Measurements from ENCODE around the gene SARDH. TPM values are rescaled to one million over a fixed set of nuclear protein-coding genes. Genes with fewer than 3 reads are reported as not detected.

SARDH gene
- total and polyA plus RNA-seq, 2 of the 13 experiments (the other 11 are each of a cell fraction or from before 2014, with no cell fraction given) = 11.6 to 34.9 TPM

DNA sequence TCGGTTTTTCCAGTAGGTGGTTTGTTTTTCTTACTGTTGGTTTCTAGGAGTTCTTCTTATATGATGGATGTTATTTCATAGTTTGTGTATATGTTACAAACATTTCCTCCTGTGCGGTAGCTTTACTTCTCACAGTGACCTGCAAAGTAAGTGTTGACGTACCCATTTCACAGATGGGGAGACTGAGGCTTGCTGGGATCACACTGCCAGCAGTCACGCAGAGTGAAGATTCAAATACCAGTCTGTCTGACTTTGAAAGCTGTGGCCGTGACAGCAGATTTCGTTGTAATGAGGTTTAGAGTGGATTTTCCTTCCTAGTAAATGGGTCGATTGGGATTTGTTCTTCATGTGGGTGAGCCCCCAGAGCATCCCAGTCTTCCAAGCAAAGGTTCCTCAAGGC lies 89.0 kb downstream of the SARDH start:
- DNase-seq (ENCODE audit: low spot score) (no peak), ATAC-seq (no peak), FAIRE-seq (no peak)
- Histone ChIP-seq H3K36me3 (replicated peaks in 1 of 2; ENCODE audit: control insufficient read depth in 1 of 2, insufficient read depth in 2 of 2, low read length in 2 of 2) (no peaks in the 10 kb centered on the region), H3K4me2 (ENCODE audit: low read depth, low read length) (no peak overlapping the region), H3K4me1 (ENCODE audit: insufficient read depth, low read length) (peaks cover 7% of the 10 kb centered on the region), H3K9ac (ENCODE audit: insufficient read depth, low read depth, low read length) (no peak overlapping the region), H2AFZ (ENCODE audit: low read length) (no peak overlapping the region), H3K4me3 (replicated peaks in 1 of 3; ENCODE audit: insufficient read depth in 1 of 3, low read depth in 2 of 3, low read length in 3 of 3) (no peak overlapping the region), H3K9me3 (ENCODE audit: low read length) (no peaks in the 10 kb centered on the region), H3K27ac (ENCODE audit: extremely low read length, insufficient read depth, low read length) (no peak overlapping the region), H4K20me1 (ENCODE audit: insufficient read depth, low read length) (no peaks in the 10 kb centered on the region; the same call in 1 of the 2 replicates), H3K27me3 (ENCODE audit: control insufficient read depth in 1 of 2, insufficient read depth in 2 of 2, low read length in 2 of 2) (peaks cover 14 to 79% of the 10 kb centered on the region in 2 experiments; a peak in 4 of 5 replicates), H3K79me2 (ENCODE audit: insufficient read depth, low read length) (no peaks in the 10 kb centered on the region)
- no TSS peak for BruUV-seq (replicated peaks)
- intact Hi-C loops (cut with micrococcal nuclease; ENCODE audit: unreplicated experiment) (no loop called here), in situ Hi-C loops (cut with HindIII; ENCODE audit: extremely low pct_ligation_motif_present, low pct_unique_long_range_greater_than_20kb) (no loop called here)
- ChIA-PET POLR2A (no interaction called here), CTCF (ENCODE audit: low intra/inter-chr PET ratio, low total read pairs) (no interaction called here)
- WGBS (ENCODE audit: low lambda C conversion rate) = 40% methylated on average over 7 of the region's 7 CpGs
- 0 out of 2 replicates have a peak, but pooled peaks have one; percentile 32 for TF ChIP-seq KDM1A (CRISPR knock-in tag; IDR thresholded peaks at IDR 0.05)
- TF ChIP-seq ZNF629 (CRISPR knock-in tag; conservative IDR thresholded peaks at IDR 0.05) = peak; percentile 91
- TF ChIP-seq ZNF101 (CRISPR knock-in tag; IDR thresholded peaks at IDR 0.05; ENCODE audit: borderline replicate concordance, low read depth) = no peak

DNA sequence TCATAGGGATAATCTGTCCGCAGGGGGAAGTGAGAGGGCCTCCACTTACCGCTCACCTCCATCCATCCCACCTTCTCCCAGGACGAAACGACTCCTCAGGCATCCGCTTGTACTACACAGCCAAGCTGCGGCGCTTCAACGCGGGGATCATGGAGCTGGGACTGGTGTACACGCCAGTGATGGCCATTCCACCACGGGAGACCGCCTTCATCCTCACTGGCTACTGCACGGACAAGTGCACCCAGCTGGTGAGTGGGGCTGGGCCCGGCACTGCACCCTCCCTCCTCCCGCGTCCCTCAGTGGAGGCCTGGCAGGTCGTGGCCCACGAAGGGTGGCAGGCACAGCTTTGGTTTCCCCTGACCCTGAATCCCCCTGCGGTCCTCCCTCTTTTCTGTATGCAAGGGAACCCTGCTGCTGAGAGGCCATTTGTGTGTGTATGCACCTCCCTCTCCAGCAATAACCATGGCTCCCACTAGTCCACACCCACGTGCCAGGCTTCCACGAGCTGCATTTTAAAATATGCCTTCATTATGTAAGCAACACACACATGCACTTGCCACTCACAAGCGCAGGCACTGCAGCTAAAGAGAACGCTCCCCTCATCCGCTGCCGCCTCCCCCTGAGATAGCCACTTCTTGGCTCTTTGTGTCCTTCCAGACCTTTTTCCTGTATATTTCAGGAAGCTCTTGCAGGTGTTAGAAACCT lies 90.2 kb downstream of the SARDH start:
- ChIA-PET POLR2A (interaction anchor here (1.0 kb wide), 1 partner anchor 67 kb away, joined by 3 read pairs; no protein-coding TSS in a partner anchor), CTCF (ENCODE audit: low intra/inter-chr PET ratio, low total read pairs) (no interaction called here)
- BruUV-seq (replicated peaks) = no TSS peak
- TF ChIP-seq ZSCAN29 (CRISPR knock-in tag; conservative IDR thresholded peaks at IDR 0.05) (no peak), JARID2 (CRISPR knock-in tag; IDR thresholded peaks at IDR 0.05; ENCODE audit: insufficient replicate concordance) (no peak), FOXA3 (CRISPR knock-in tag; IDR thresholded peaks at IDR 0.05) (no peak), MBNL3 (CRISPR knock-in tag; conservative IDR thresholded peaks at IDR 0.05) (no peak), ZNF572 (CRISPR knock-in tag; IDR thresholded peaks at IDR 0.05) (no peak), RFX3 (CRISPR knock-in tag; IDR thresholded peaks at IDR 0.05) (no peak), NR2F1 (CRISPR knock-in tag; IDR thresholded peaks at IDR 0.05) (no peak), EEA1 (CRISPR knock-in tag; IDR thresholded peaks at IDR 0.05; ENCODE audit: borderline replicate concordance) (no peak)
- TF ChIP-seq, protein P1, sequence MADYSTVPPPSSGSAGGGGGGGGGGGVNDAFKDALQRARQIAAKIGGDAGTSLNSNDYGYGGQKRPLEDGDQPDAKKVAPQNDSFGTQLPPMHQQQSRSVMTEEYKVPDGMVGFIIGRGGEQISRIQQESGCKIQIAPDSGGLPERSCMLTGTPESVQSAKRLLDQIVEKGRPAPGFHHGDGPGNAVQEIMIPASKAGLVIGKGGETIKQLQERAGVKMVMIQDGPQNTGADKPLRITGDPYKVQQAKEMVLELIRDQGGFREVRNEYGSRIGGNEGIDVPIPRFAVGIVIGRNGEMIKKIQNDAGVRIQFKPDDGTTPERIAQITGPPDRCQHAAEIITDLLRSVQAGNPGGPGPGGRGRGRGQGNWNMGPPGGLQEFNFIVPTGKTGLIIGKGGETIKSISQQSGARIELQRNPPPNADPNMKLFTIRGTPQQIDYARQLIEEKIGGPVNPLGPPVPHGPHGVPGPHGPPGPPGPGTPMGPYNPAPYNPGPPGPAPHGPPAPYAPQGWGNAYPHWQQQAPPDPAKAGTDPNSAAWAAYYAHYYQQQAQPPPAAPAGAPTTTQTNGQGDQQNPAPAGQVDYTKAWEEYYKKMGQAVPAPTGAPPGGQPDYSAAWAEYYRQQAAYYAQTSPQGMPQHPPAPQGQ (CRISPR knock-in tag; IDR thresholded peaks at IDR 0.05; ENCODE audit: borderline replicate concordance) = no peak
- TF ChIP-seq, protein P2, sequence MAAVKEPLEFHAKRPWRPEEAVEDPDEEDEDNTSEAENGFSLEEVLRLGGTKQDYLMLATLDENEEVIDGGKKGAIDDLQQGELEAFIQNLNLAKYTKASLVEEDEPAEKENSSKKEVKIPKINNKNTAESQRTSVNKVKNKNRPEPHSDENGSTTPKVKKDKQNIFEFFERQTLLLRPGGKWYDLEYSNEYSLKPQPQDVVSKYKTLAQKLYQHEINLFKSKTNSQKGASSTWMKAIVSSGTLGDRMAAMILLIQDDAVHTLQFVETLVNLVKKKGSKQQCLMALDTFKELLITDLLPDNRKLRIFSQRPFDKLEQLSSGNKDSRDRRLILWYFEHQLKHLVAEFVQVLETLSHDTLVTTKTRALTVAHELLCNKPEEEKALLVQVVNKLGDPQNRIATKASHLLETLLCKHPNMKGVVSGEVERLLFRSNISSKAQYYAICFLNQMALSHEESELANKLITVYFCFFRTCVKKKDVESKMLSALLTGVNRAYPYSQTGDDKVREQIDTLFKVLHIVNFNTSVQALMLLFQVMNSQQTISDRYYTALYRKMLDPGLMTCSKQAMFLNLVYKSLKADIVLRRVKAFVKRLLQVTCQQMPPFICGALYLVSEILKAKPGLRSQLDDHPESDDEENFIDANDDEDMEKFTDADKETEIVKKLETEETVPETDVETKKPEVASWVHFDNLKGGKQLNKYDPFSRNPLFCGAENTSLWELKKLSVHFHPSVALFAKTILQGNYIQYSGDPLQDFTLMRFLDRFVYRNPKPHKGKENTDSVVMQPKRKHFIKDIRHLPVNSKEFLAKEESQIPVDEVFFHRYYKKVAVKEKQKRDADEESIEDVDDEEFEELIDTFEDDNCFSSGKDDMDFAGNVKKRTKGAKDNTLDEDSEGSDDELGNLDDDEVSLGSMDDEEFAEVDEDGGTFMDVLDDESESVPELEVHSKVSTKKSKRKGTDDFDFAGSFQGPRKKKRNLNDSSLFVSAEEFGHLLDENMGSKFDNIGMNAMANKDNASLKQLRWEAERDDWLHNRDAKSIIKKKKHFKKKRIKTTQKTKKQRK (IDR thresholded peaks at IDR 0.05; ENCODE audit: low read length) = no peak

More for the DNA sequence above, 90.2 kb downstream of the SARDH start:
- Histone ChIP-seq H3K27ac (ENCODE audit: extremely low read length, insufficient read depth, low read length) (no peak overlapping the region), H3K9ac (ENCODE audit: insufficient read depth, low read depth, low read length) (no peak overlapping the region), H3K27me3 (ENCODE audit: control insufficient read depth in 1 of 2, insufficient read depth in 2 of 2, low read length in 2 of 2) (peaks cover 14 to 89% of the 10 kb centered on the region in 2 experiments), H2AFZ (ENCODE audit: low read length) (no peak overlapping the region), H3K4me2 (ENCODE audit: low read depth, low read length) (no peak overlapping the region), H3K36me3 (replicated peaks in 1 of 2; ENCODE audit: control insufficient read depth in 1 of 2, insufficient read depth in 2 of 2, low read length in 2 of 2) (no peaks in the 10 kb centered on the region), H4K20me1 (ENCODE audit: insufficient read depth, low read length) (no peaks in the 10 kb centered on the region; the same call in 1 of the 2 replicates), H3K9me3 (ENCODE audit: low read length) (no peaks in the 10 kb centered on the region), H3K4me3 (replicated peaks in 1 of 3; ENCODE audit: insufficient read depth in 1 of 3, low read depth in 2 of 3, low read length in 3 of 3) (no peak overlapping the region), H3K4me1 (ENCODE audit: insufficient read depth, low read length) (no peaks in the 10 kb centered on the region), H3K79me2 (ENCODE audit: insufficient read depth, low read length) (no peaks in the 10 kb centered on the region)
- FAIRE-seq (no peak), DNase-seq (ENCODE audit: low spot score) (no peak), ATAC-seq (no peak)
- in situ Hi-C loops (cut with HindIII; ENCODE audit: extremely low pct_ligation_motif_present, low pct_unique_long_range_greater_than_20kb) (no loop called here), intact Hi-C loops (cut with micrococcal nuclease; ENCODE audit: unreplicated experiment) (no loop called here)
- 51% methylated on average over 18 of the region's 25 CpGs for WGBS (ENCODE audit: low lambda C conversion rate)
